Loucy (cell line): ENCODE data around the gene ENTHD1.
A peak's percentile ranks its signal among the peaks of the same experiment; 100 is the strongest.

Experiments used
- H2AFZ ChIP-seq: fragments of 200-600 bp; sonication (generic); 2 replicates; pipeline ENCODE4 v1.6.0; 2016; ENCODE audit warnings: antibody characterized with exemption, mild to moderate bottlenecking, low read length, moderate library complexity
- H3F3A ChIP-seq: fragments of 200-600 bp; 2 replicates; pipeline ENCODE4 v1.6.0; 2016; ENCODE audit warnings: antibody characterized with exemption, low read depth, mild to moderate bottlenecking
- H3K27me3 ChIP-seq: fragments of 200-600 bp; sonication (generic); 2 replicates; pipeline ENCODE4 v1.6.1; 2014; ENCODE audit warnings: low read length, mild to moderate bottlenecking; ENCODE audit not compliant: insufficient read depth, poor library complexity, severe bottlenecking
- H3K36me3 ChIP-seq: fragments of 200-600 bp; sonication (generic); 2 replicates; pipeline ENCODE4 v1.6.1; 2016; ENCODE audit warnings: low read length; ENCODE audit not compliant: insufficient read depth
- H3K4me1 ChIP-seq: fragments of 200-600 bp; sonication (generic); 2 replicates; pipeline ENCODE4 v1.5.1; 2014; ENCODE audit warnings: low read length, mild to moderate bottlenecking; ENCODE audit not compliant: insufficient read depth, poor library complexity, severe bottlenecking
- H3K4me2 ChIP-seq: fragments of 200-600 bp; sonication (generic); 2 replicates; pipeline ENCODE4 v1.6.0; 2014; ENCODE audit warnings: antibody characterized with exemption, low read length, low read depth, mild to moderate bottlenecking; ENCODE audit not compliant: poor library complexity, severe bottlenecking
- H3K4me3 ChIP-seq: fragments of 200-600 bp; sonication (generic); 2 replicates; pipeline ENCODE4 v1.5.1; 2014; ENCODE audit warnings: low read length, mild to moderate bottlenecking, mixed read lengths; ENCODE audit not compliant: poor library complexity, severe bottlenecking
- H3K79me2 ChIP-seq: fragments of 200-600 bp; sonication (generic); 2 replicates; pipeline ENCODE4 v1.6.1; 2014; ENCODE audit warnings: low read length; ENCODE audit not compliant: insufficient read depth
- H3K9ac ChIP-seq: fragments of 200-600 bp; sonication (generic); 2 replicates; pipeline ENCODE4 v1.6.0; 2014; ENCODE audit warnings: mild to moderate bottlenecking, low read depth, low read length, moderate library complexity; ENCODE audit not compliant: poor library complexity, severe bottlenecking
- H3K9me2 ChIP-seq: fragments of 200-600 bp; sonication (generic); replicated peaks from 2 replicates; pipeline ENCODE4 v1.6.1; 2016; ENCODE audit warnings: low read depth, low read length, mixed read lengths
- H3K9me3 ChIP-seq: fragments of 200-600 bp; sonication (generic); 2 replicates; pipeline ENCODE4 v1.6.1; 2014; ENCODE audit warnings: mild to moderate bottlenecking, antibody characterized with exemption, low read length, low read depth; ENCODE audit not compliant: insufficient read depth
- H4K20me1 ChIP-seq: fragments of 200-600 bp; sonication (generic); 2 replicates; pipeline ENCODE4 v1.6.0; 2014; ENCODE audit warnings: antibody characterized with exemption, low read length, mild to moderate bottlenecking; ENCODE audit not compliant: insufficient read depth, poor library complexity, severe bottlenecking
- CTCF ChIP-seq: fragments of 200-600 bp; sonication (generic); conservative IDR thresholded peaks from 2 replicates; pipeline ENCODE4 v1.5.1; 2014; ENCODE audit warnings: mild to moderate bottlenecking, antibody characterized with exemption, low read length
- EZH2phosphoT487 ChIP-seq: fragments of 200-600 bp; IDR thresholded peaks from 2 replicates; pipeline ENCODE4 v1.6.1; 2018; ENCODE audit warnings: antibody characterized with exemption, mild to moderate bottlenecking, moderate library complexity, borderline replicate concordance

The ENTHD1 gene

GRCh38 chr22:39809772-39810557, 83.6 kb downstream of the ENTHD1 start:
- H3F3A ChIP-seq: no peaks in the 10 kb centered on the region
- H3K9me2 ChIP-seq: no peaks in the 10 kb centered on the region
- H2AFZ ChIP-seq: no peak overlapping the region
- H3K79me2 ChIP-seq: no peaks in the 10 kb centered on the region
- no peaks in the 10 kb centered on the region for H4K20me1 ChIP-seq
- H3K4me1 ChIP-seq: no peaks in the 10 kb centered on the region
- no peaks in the 10 kb centered on the region for H3K27me3 ChIP-seq
- no peaks in the 10 kb centered on the region for H3K36me3 ChIP-seq
- TF ChIP-seq CTCF: no peak
- TF ChIP-seq EZH2phosphoT487: no peak
- H3K9ac ChIP-seq: no peak overlapping the region
- no peak overlapping the region for H3K4me3 ChIP-seq
- H3K9me3 ChIP-seq: no peaks in the 10 kb centered on the region
- H3K4me2 ChIP-seq: no peak overlapping the region

- Histone ChIP-seq H3F3A (no peaks in the 10 kb centered on the region), H3K4me2 (no peak overlapping the region), H3K4me3 (no peak overlapping the region), H3K36me3 (no peaks in the 10 kb centered on the region), H3K27me3 (no peaks in the 10 kb centered on the region), H3K79me2 (no peaks in the 10 kb centered on the region), H4K20me1 (no peaks in the 10 kb centered on the region), H2AFZ (no peak overlapping the region), H3K9ac (no peak overlapping the region), H3K4me1 (no peaks in the 10 kb centered on the region), H3K9me3 (no peaks in the 10 kb centered on the region), H3K9me2 (no peaks in the 10 kb centered on the region)
- TF ChIP-seq CTCF (peak; percentile 80), EZH2phosphoT487 (no peak)
Observed at GRCh38 chr22:39808081-39808480, 85.5 kb downstream of the ENTHD1 start.

GRCh38 chr22:39806109-39806508, 87.5 kb downstream of the ENTHD1 start:
- Histone ChIP-seq H3K9ac (no peak overlapping the region), H3K4me2 (no peak overlapping the region), H4K20me1 (no peaks in the 10 kb centered on the region), H3K4me1 (peaks cover 7% of the 10 kb centered on the region), H3K9me2 (no peaks in the 10 kb centered on the region), H3K79me2 (no peaks in the 10 kb centered on the region), H3K9me3 (no peaks in the 10 kb centered on the region), H3K27me3 (no peaks in the 10 kb centered on the region), H3K4me3 (no peak overlapping the region), H3F3A (no peaks in the 10 kb centered on the region), H3K36me3 (no peaks in the 10 kb centered on the region), H2AFZ (no peak overlapping the region)
- TF ChIP-seq EZH2phosphoT487: no peak
- no peak for TF ChIP-seq CTCF
